ENCODE data around the gene CCDC89. TPM values are rescaled to one million over a fixed set of nuclear protein-coding genes. Genes with fewer than 3 reads are reported as not detected.
"Not testable (repeated sequence)": the region's sequence is repeated elsewhere in the genome, so short reads cannot be mapped to it uniquely, and the experiment has no call there.

CCDC89 gene
- total RNA-seq, 4 donors from 2014 or later = 0.77 to 14.0 (median 4.4) TPM; not detected in 1

GRCh38 chr11:85680897-85681296 is 5.1 kb downstream of the CCDC89 start:
- no peaks in the 10 kb centered on the region for H3K27me3 ChIP-seq
- TF ChIP-seq CTCF (IDR thresholded peaks at IDR 0.05) = no peak
- TF ChIP-seq POLR2A (IDR thresholded peaks at IDR 0.05) = no peak
- peaks cover 6% of the 10 kb centered on the region in 2 donors for H3K4me1 ChIP-seq
- no peaks in the 10 kb centered on the region for H3K9me3 ChIP-seq
- intact Hi-C loops (cut with DNase I; ENCODE audit: low total_unique reads) = no loop called here
- H3K36me3 ChIP-seq = no peaks in the 10 kb centered on the region
- no peak overlapping the region for H3K27ac ChIP-seq
- no peak for DNase-seq
- no peak overlapping the region for H3K4me3 ChIP-seq

GRCh38 chr11:85679576-85679975 is 6.4 kb downstream of the CCDC89 start:
- Histone ChIP-seq H3K4me1 (peaks cover 0 to 6% of the 10 kb centered on the region in 2 donors), H3K4me3 (no peak overlapping the region), H3K27ac (no peak overlapping the region), H3K9me3 (no peaks in the 10 kb centered on the region), H3K36me3 (no peaks in the 10 kb centered on the region), H3K27me3 (no peaks in the 10 kb centered on the region)
- intact Hi-C loops (cut with DNase I; ENCODE audit: low total_unique reads) = no loop called here
- no peak for DNase-seq
- TF ChIP-seq CTCF (IDR thresholded peaks at IDR 0.05) = no peak
- TF ChIP-seq POLR2A (IDR thresholded peaks at IDR 0.05) = no peak

GRCh38 chr11:85673393-85673792 is 12.6 kb downstream of the CCDC89 start:
- Histone ChIP-seq H3K4me1 (no peaks in the 10 kb centered on the region), H3K27me3 (no peaks in the 10 kb centered on the region), H3K9me3 (no peaks in the 10 kb centered on the region), H3K4me3 (no peak overlapping the region), H3K36me3 (no peaks in the 10 kb centered on the region), H3K27ac (no peak overlapping the region)
- TF ChIP-seq CTCF (IDR thresholded peaks at IDR 0.05) (no peak), POLR2A (IDR thresholded peaks at IDR 0.05) (no peak)
- intact Hi-C loops (cut with DNase I; ENCODE audit: low total_unique reads) = no loop called here
- no peak for DNase-seq

- intact Hi-C loops (cut with DNase I; ENCODE audit: low total_unique reads) = no loop called here
Measured at GRCh38 chr11:85672105-85672902, 13.7 kb downstream of the CCDC89 start.

GRCh38 chr11:85670949-85671663 is 14.9 kb downstream of the CCDC89 start:
- H3K4me1 ChIP-seq; H3K27ac ChIP-seq; H3K27me3 ChIP-seq; intact Hi-C loops (cut with DNase I; ENCODE audit: low total_unique reads); H3K36me3 ChIP-seq; H3K4me3 ChIP-seq; DNase-seq; H3K9me3 ChIP-seq: not testable (repeated sequence)

More at GRCh38 chr11:85672105-85672902, 13.7 kb downstream of the CCDC89 start:
- no peaks in the 10 kb centered on the region for H3K4me1 ChIP-seq
- DNase-seq = no peak
- no peaks in the 10 kb centered on the region for H3K9me3 ChIP-seq
- no peak overlapping the region for H3K4me3 ChIP-seq
- H3K36me3 ChIP-seq = no peaks in the 10 kb centered on the region
- no peaks in the 10 kb centered on the region for H3K27me3 ChIP-seq
- no peak for TF ChIP-seq POLR2A (IDR thresholded peaks at IDR 0.05)
- no peak for TF ChIP-seq CTCF (IDR thresholded peaks at IDR 0.05)
- H3K27ac ChIP-seq = no peak overlapping the region

Measured in uterus (tissue), 4 donors.